Thyroid gland (tissue), 4 donors: ENCODE results near the gene NR1I2.

ENCODE experiments used
- CTCF ChIP-seq, 6 experiments: fragments of 200-600 bp in 3 of 6; fragments of 450-650 bp in 3 of 6; sonication (generic) in 3 of 6; IDR thresholded peaks; one replicate each; pipeline ENCODE4 v1.5.1; 2016 to 2019; ENCODE audit warnings: antibody characterized with exemption in 6 of 6, mild to moderate bottlenecking in 2 of 6, inconsistent platforms in 1 of 6, moderate library complexity in 1 of 6
- POLR2A ChIP-seq, 2 donors: fragments of 450-650 bp; IDR thresholded peaks; one replicate each; pipeline ENCODE4 v1.6.1; 2017; ENCODE audit warnings: antibody characterized with exemption in 2 of 2, mild to moderate bottlenecking in 2 of 2, moderate library complexity in 1 of 2

DNA sequence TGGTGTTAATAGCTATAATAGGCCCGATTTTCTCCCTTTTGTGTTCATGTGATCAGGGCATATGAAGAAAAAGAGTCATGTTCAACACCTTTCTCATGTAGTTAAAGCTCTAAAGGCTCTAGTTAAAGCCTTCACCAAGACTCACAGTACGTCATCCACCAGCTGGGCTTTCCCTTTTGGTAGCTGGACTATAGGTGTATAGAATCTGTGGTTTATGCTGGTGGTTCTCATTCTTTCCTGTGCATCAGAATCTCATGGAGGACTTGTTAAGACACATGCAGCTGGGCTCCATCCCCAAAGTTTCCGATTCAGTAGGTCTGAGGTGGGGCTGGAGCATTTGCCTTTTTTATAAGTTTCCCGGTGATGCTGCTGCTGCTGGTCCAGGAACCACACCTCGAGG, 48.1 kb upstream of the NR1I2 start:
- TF ChIP-seq CTCF (IDR thresholded peaks at IDR 0.05): no peak
- no peak for TF ChIP-seq POLR2A (IDR thresholded peaks at IDR 0.05)
